Left lung (tissue), 10 donors: ENCODE measurements around the gene SPIRE2. TPM values are rescaled to one million over a fixed set of nuclear protein-coding genes. Genes with fewer than 3 reads are reported as not detected.

ENCODE experiments used
- ATAC-seq: fragments of 200-7000 bp; cut with Tn5 transposase; one replicate; pipeline ENCODE4 v1.9.1; 2020; ENCODE audit warnings: moderate library complexity
- DNase-seq, 4 donors: peaks; one replicate each; pipeline ENCODE4 v3.0.0-alpha.2; 2013 to 2020
- H3K27ac ChIP-seq, 2 donors: fragments of 200-600 bp; sonication (generic) in 1 of 2; one replicate each; pipeline versions ENCODE4 v1.5.0 to v1.8.0; 2020 to 2021
- H3K27me3 ChIP-seq, 2 donors: fragments of 200-600 bp; sonication (generic) in 1 of 2; one replicate each; pipeline versions ENCODE4 v1.5.0 to v1.8.0; 2020 to 2021
- H3K36me3 ChIP-seq, 2 donors: fragments of 200-600 bp; sonication (generic) in 1 of 2; one replicate each; pipeline versions ENCODE4 v1.5.0 to v1.8.0; 2020 to 2021
- H3K4me1 ChIP-seq, 2 donors: fragments of 200-600 bp; one replicate each; pipeline ENCODE4 v1.8.0; 2021
- H3K4me3 ChIP-seq, 2 donors: fragments of 200-600 bp; sonication (generic) in 1 of 2; one replicate each; pipeline versions ENCODE4 v1.5.0 to v1.8.0; 2020 to 2021; ENCODE audit warnings: mild to moderate bottlenecking in 1 of 2
- H3K9me3 ChIP-seq, 2 donors: fragments of 200-600 bp; sonication (generic) in 1 of 2; one replicate each; pipeline versions ENCODE4 v1.5.0 to v1.8.0; 2020 to 2021
- intact Hi-C, 2 donors: fragments of 100-400 bp; cut with DNase I; formaldehyde crosslinking; loops; one replicate each; pipeline versions ENCODE4 v1.11.2 to v1.14.2; 2022
- polyA plus RNA-seq, 6 donors: library from polyadenylated mRNA; unstranded; fragments of 120-200 nt; gene quantifications; one replicate each; pipeline ENCODE4 v1.2.1, GENCODE V29; 2013; ENCODE audit not compliant: insufficient read length in 6 of 6
- total RNA-seq, 2 donors: library from RNA; stranded (reverse); fragmentation: NEBNext Ultra II Directional; extraction: Animal tissue kit (Norgen Biotek cat#: 25700); gene quantifications; one replicate each; pipeline ENCODE4 v1.2.1, GENCODE V29; 2021
- TF ChIP-seq, protein P1 (sequence below), 2 donors: fragments of 200-600 bp; sonication (generic) in 1 of 2; IDR thresholded peaks; one replicate each; pipeline versions ENCODE4 v1.5.0 to v1.8.0; 2021; ENCODE audit warnings: antibody characterized with exemption in 2 of 2
- donor health status: DM: no; HTN: yes; CAD: no.
- donor health status: DM: no; HTN: no; CAD: no.

Gene SPIRE2
- total and polyA plus RNA-seq, 8 donors: 9.1 to 23.9 (median 12.2) TPM

DNA sequence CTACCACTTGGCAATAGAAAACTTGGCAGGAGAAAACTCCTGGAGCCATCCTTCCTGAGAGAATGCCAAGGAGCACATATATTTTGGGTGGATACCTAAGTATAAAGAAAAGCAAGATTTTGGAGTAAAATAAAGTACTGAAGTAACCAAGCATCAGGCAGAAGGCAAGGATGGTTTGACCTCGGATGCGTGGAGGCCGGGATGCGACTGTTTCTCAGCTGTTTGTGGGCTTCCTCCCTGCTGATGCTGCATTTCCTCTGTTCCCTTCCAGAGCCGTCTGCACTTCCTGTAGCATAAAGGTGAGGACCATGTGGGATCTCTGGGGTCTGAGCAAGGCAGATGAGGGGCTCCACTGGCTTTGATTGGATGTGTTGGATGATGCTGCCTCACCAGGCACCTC lies 39.6 kb downstream of the SPIRE2 start:
- Histone ChIP-seq H3K4me1 (peaks cover 17 to 32% of the 10 kb centered on the region in 2 donors), H3K27ac (no peak overlapping the region), H3K36me3 (no peaks in the 10 kb centered on the region), H3K27me3 (no peaks in the 10 kb centered on the region), H3K9me3 (peaks cover 0 to 10% of the 10 kb centered on the region in 2 donors), H3K4me3 (no peak overlapping the region)
- intact Hi-C loops: loop anchor here in 1 of 2 donors (10.0 kb wide), 1 partner anchor 113 kb away; no protein-coding TSS in a partner anchor
- DNase-seq (no peak), ATAC-seq (no peak)
- TF ChIP-seq, protein P1, sequence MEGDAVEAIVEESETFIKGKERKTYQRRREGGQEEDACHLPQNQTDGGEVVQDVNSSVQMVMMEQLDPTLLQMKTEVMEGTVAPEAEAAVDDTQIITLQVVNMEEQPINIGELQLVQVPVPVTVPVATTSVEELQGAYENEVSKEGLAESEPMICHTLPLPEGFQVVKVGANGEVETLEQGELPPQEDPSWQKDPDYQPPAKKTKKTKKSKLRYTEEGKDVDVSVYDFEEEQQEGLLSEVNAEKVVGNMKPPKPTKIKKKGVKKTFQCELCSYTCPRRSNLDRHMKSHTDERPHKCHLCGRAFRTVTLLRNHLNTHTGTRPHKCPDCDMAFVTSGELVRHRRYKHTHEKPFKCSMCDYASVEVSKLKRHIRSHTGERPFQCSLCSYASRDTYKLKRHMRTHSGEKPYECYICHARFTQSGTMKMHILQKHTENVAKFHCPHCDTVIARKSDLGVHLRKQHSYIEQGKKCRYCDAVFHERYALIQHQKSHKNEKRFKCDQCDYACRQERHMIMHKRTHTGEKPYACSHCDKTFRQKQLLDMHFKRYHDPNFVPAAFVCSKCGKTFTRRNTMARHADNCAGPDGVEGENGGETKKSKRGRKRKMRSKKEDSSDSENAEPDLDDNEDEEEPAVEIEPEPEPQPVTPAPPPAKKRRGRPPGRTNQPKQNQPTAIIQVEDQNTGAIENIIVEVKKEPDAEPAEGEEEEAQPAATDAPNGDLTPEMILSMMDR (IDR thresholded peaks at IDR 0.05): no peak

DNA sequence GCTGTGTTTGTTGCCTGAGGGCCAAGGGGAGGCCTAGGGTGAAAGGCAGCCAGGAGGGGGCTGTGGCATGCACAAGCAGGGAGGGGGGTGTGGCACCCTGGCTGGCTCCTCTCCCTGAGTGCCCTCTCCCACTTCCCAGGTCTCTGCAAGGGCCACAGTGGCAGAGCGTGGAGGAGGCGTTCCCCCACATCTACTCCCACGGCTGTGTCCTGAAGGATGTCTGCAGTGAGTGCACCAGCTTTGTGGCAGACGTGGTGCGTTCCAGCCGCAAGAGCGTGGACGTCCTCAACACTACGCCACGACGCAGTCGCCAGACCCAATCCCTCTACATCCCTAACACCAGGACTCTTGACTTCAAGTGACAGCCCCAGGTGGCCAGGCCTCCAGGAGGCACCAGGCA lies 41.6 kb downstream of the SPIRE2 start:
- H3K36me3 ChIP-seq: no peaks in the 10 kb centered on the region
- no peaks in the 10 kb centered on the region for H3K27me3 ChIP-seq
- H3K9me3 ChIP-seq: peaks cover 0 to 10% of the 10 kb centered on the region in 2 donors
- H3K4me1 ChIP-seq: peaks cover 11 to 19% of the 10 kb centered on the region in 2 donors
- no peak overlapping the region for H3K4me3 ChIP-seq
- ATAC-seq: no peak
- no peak overlapping the region for H3K27ac ChIP-seq
- TF ChIP-seq, protein P1 (IDR thresholded peaks at IDR 0.05): no peak
- intact Hi-C loops: loop anchor here in 1 of 2 donors (10.0 kb wide), 1 partner anchor 115 kb away; no protein-coding TSS in a partner anchor
- no peak for DNase-seq

- TF ChIP-seq, protein P1 (IDR thresholded peaks at IDR 0.05): no peak
- H3K27me3 ChIP-seq: no peaks in the 10 kb centered on the region
- H3K4me1 ChIP-seq: peaks cover 14 to 19% of the 10 kb centered on the region in 2 donors
- H3K4me3 ChIP-seq: no peak overlapping the region
- H3K27ac ChIP-seq: no peak overlapping the region
- H3K9me3 ChIP-seq: peaks cover 0 to 10% of the 10 kb centered on the region in 2 donors
- ATAC-seq: no peak
- DNase-seq: no peak
- H3K36me3 ChIP-seq: no peaks in the 10 kb centered on the region
- intact Hi-C loops: no loop called here
Measured at GRCh38 chr16:89870440-89870839, 42.2 kb downstream of the SPIRE2 start.

DNA sequence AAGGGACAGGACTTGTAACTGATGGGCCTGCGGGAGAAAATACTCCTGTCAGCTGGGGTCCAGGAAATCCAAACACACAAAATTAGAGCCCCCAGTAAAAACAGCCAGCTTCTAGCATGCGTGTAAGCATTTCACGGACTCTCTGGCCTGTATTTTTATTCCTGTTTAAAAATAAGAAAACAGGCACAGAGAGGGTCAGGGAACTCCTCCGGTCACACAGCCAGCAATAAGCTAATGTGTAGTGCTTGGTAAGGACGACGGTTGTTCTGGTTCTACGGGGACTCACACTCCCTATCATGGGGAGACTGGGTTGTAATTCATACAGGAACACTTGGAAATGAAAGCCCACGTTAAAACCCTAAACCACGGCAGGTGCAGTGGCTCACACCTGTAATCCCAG lies 43.6 kb downstream of the SPIRE2 start:
- Histone ChIP-seq H3K27me3 (no peaks in the 10 kb centered on the region), H3K4me1 (peaks cover 14 to 19% of the 10 kb centered on the region in 2 donors), H3K9me3 (peaks cover 0 to 10% of the 10 kb centered on the region in 2 donors), H3K27ac (no peak overlapping the region), H3K36me3 (peaks cover 0 to 9% of the 10 kb centered on the region in 2 donors), H3K4me3 (no peak overlapping the region)
- DNase-seq: no peak
- ATAC-seq: no peak
- TF ChIP-seq, protein P1 (IDR thresholded peaks at IDR 0.05): no peak
- intact Hi-C loops: no loop called here

DNA sequence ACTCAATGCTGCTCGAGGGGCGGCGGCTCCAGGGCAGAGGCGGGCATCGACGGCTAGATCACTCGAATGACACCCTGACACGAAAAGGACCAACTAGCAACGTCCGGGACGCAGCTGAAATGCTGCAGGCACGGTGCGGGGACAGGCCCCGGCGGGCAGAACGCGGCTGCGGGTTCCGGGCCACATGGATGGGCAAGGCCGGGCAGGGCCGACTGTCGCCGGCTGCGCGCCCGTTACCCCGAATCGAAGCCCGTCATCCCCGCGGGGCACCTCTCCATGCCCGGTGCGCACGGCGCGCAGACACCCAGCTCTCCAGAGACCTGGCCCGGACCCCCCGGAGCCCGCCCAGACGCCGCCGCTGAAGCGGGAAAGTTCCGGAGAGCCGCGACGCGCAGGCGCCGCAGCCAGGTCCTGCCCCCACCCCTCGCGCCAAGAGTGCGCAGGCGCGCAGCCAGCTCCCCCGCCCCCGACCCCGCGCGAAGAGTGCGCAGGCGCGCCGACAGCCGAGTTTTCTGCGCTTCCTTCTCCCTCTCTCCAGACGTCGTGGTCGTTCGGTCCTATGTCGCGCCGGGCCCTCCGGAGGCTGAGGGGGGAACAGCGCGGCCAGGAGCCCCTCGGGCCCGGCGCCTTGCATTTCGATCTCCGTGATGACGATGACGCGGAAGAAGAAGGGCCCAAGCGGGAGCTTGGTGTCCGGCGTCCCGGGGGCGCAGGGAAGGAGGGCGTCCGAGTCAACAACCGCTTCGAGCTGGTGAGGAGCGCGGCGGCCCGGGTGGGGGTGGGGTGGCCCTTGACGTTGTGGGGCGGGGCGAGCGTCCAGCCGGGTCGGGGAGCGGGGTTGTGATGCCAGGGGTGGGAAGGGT lies 45.1 kb downstream of the SPIRE2 start, which contains the start of gene TCF25:
Gene TCF25, plus strand, starts transcription at position 484 of the 863 bp plus-strand sequence. Its CDS starts 76 bp downstream, at position 560.
- ATAC-seq (peak; percentile 73), DNase-seq (peak; percentile 89 to 96 (median 92))
- peaks cover 14 to 19% of the 10 kb centered on the region in 2 donors for H3K4me1 ChIP-seq
- H3K4me3 ChIP-seq: peak within 1 kb of the TSS; percentile 80 to 88
- TF ChIP-seq, protein P1 (IDR thresholded peaks at IDR 0.05): no peak
- peaks cover 0 to 18% of the 10 kb centered on the region in 2 donors for H3K36me3 ChIP-seq
- H3K9me3 ChIP-seq: no peaks in the 10 kb centered on the region
- H3K27ac ChIP-seq: peak within 1 kb of the TSS; percentile 99
- no peaks in the 10 kb centered on the region for H3K27me3 ChIP-seq
- intact Hi-C loops: no loop called here
